IMR-90 (cell line): ENCODE results near the gene TRIM75. TPM values are rescaled to one million over a fixed set of nuclear protein-coding genes. Genes with fewer than 3 reads are reported as not detected.

Source experiments
- ATAC-seq: fragments of 200-7000 bp; cut with Tn5 transposase; 2 replicates; pipeline ENCODE4 v1.9.1; 2020; ENCODE audit warnings: low read depth, mild to moderate bottlenecking, moderate library complexity
- BruUV-seq: library from RNA; stranded (reverse); fragments of 400-500 nt; replicated peaks from 2 replicates; lab custom pipeline; 2021; lab: Mats Ljungman, UMichigan
- CTCF ChIA-PET: fragments of 300-600 bp; formaldehyde crosslinking; extraction: SDS; loops from one replicate; lab custom pipeline; 2021; ENCODE audit warnings: antibody characterized with exemption; lab: Yijun Ruan, JAX
- POLR2A ChIA-PET: fragments of 300-600 bp; sonication (Branson Sonifier 250); formaldehyde crosslinking; loops from one replicate; lab custom pipeline; 2022; ENCODE audit warnings: antibody characterized with exemption; ENCODE audit not compliant: unreplicated experiment; lab: Charles Lee
- DNase-seq: peaks from one replicate; pipeline ENCODE4 v3.0.0; 2013
- H2AFZ ChIP-seq: replicated peaks from 2 replicates; pipeline ENCODE3; 2013; ENCODE audit warnings: low read length, mild to moderate bottlenecking; ENCODE audit not compliant: poor library complexity
- H2AK5ac ChIP-seq: 2 replicates; pipeline ENCODE4 v1.6.1; 2013; ENCODE audit warnings: low read depth, low read length, inconsistent platforms
- H2AK9ac ChIP-seq: replicated peaks from 2 replicates; pipeline ENCODE3; 2013; ENCODE audit warnings: mild to moderate bottlenecking, low read depth, low read length, moderate library complexity; ENCODE audit not compliant: poor library complexity
- H2BK120ac ChIP-seq: 2 replicates; pipeline ENCODE4 v1.6.1; 2013; ENCODE audit warnings: low read depth, low read length, inconsistent platforms
- H2BK15ac ChIP-seq: 3 replicates; pipeline ENCODE4 v1.6.1; 2013; ENCODE audit warnings: low read depth, low read length, inconsistent platforms
- H2BK20ac ChIP-seq: 2 replicates; pipeline ENCODE4 v1.6.1; 2013; ENCODE audit warnings: low read depth, mild to moderate bottlenecking, inconsistent platforms, low read length, moderate library complexity
- H2BK5ac ChIP-seq: 2 replicates; pipeline ENCODE4 v1.6.1; 2013; ENCODE audit warnings: mild to moderate bottlenecking, low read depth, low read length, inconsistent platforms; ENCODE audit not compliant: poor library complexity, severe bottlenecking
- H3K14ac ChIP-seq: replicated peaks from 2 replicates; pipeline ENCODE4 v1.6.1; 2013; ENCODE audit warnings: low read depth, low read length, inconsistent platforms
- H3K18ac ChIP-seq: 2 replicates; pipeline ENCODE4 v1.6.1; 2013; ENCODE audit warnings: low read depth, low read length, control low read depth
- H3K23ac ChIP-seq: 2 replicates; pipeline ENCODE4 v1.6.1; 2013; ENCODE audit warnings: low read depth, low read length, inconsistent platforms
- H3K27ac ChIP-seq: 2 replicates; pipeline ENCODE4 v1.5.1; 2013; ENCODE audit warnings: mild to moderate bottlenecking, control low read depth, low read length; ENCODE audit not compliant: insufficient read depth
- H3K27me3 ChIP-seq: 2 replicates; pipeline ENCODE4 v1.6.1; 2013; ENCODE audit warnings: low read length; ENCODE audit not compliant: control insufficient read depth, insufficient read depth
- H3K36me3 ChIP-seq: 2 replicates; pipeline ENCODE4 v1.6.1; 2013; ENCODE audit warnings: low read length, mixed read lengths; ENCODE audit not compliant: control insufficient read depth, insufficient read depth
- H3K4ac ChIP-seq: 2 replicates; pipeline ENCODE4 v1.6.1; 2013; ENCODE audit warnings: low read depth, low read length, inconsistent platforms
- H3K4me1 ChIP-seq: 2 replicates; pipeline ENCODE4 v1.6.1; 2013; ENCODE audit warnings: low read length, mixed read lengths; ENCODE audit not compliant: control insufficient read depth, insufficient read depth
- H3K4me2 ChIP-seq: 2 replicates; pipeline ENCODE4 v1.6.1; 2013; ENCODE audit warnings: low read depth, mild to moderate bottlenecking, control low read depth, low read length, moderate library complexity
- H3K4me3 ChIP-seq: 2 replicates; pipeline ENCODE4 v1.5.1; 2013; ENCODE audit warnings: low read depth, mild to moderate bottlenecking, control low read depth, low read length, moderate library complexity; ENCODE audit not compliant: insufficient read depth
- H3K56ac ChIP-seq: 2 replicates; pipeline ENCODE4 v1.6.1; 2013; ENCODE audit warnings: low read length, inconsistent platforms; ENCODE audit not compliant: insufficient read depth; ENCODE audit errors: extremely low read depth
- H3K79me1 ChIP-seq, 2 experiments: 2 replicates each; pipeline ENCODE4 v1.6.1; 2013; ENCODE audit warnings: low read length in 2 of 2, inconsistent platforms in 1 of 2, low read depth in 1 of 2
- H3K9ac ChIP-seq: 2 replicates; pipeline ENCODE4 v1.6.1; 2013; ENCODE audit warnings: low read depth, low read length, control low read depth
- H3K9me1 ChIP-seq: 2 replicates; pipeline ENCODE4 v1.6.1; 2013; ENCODE audit warnings: low read length, inconsistent platforms; ENCODE audit not compliant: insufficient read depth
- H3K9me3 ChIP-seq: 2 replicates; pipeline ENCODE4 v1.6.1; 2013; ENCODE audit warnings: low read length; ENCODE audit not compliant: control insufficient read depth, insufficient read depth
- H4K20me1 ChIP-seq: 2 replicates; pipeline ENCODE4 v1.6.1; 2013; ENCODE audit warnings: low read length, inconsistent platforms; ENCODE audit not compliant: insufficient read depth
- H4K5ac ChIP-seq: 2 replicates; pipeline ENCODE4 v1.6.1; 2013; ENCODE audit warnings: mild to moderate bottlenecking, low read depth, low read length, control low read depth
- H4K8ac ChIP-seq, 2 experiments: 2 replicates each; pipeline ENCODE4 v1.6.1; 2013; ENCODE audit warnings: low read depth in 2 of 2, low read length in 2 of 2, control low read depth in 1 of 2, inconsistent platforms in 1 of 2
- H4K91ac ChIP-seq: 2 replicates; pipeline ENCODE4 v1.6.1; 2013; ENCODE audit warnings: low read depth, low read length, inconsistent platforms; ENCODE audit not compliant: insufficient read depth
- FOS ChIP-seq: fragments of 150-350 bp; IDR thresholded peaks from 2 replicates; pipeline ENCODE4 v1.6.1; 2016; ENCODE audit warnings: low read depth, low read length
- POLR2A ChIP-seq: IDR thresholded peaks from 2 replicates; pipeline ENCODE4 v1.6.1; 2012; ENCODE audit warnings: mild to moderate bottlenecking, low read depth, low read length
- WGBS, 2 experiments: methylation state at CpG; one replicate each; pipeline versions ENCODE4 v1.1.5 to v1.1.7; 2013; ENCODE audit warnings: missing lambda C conversion rate in 2 of 2; ENCODE audit not compliant: insufficient read length in 1 of 2; ENCODE audit errors: extremely low coverage in 2 of 2; 5-methylcytosine and 5-hydroxymethylcytosine counted together
- dilution Hi-C: fragments of 300-500 bp; cut with HindIII; formaldehyde crosslinking; loops from one replicate; pipeline ENCODE4 v1.14.3; 2018; ENCODE audit warnings: low sequenced_read_pairs; ENCODE audit not compliant: unreplicated experiment
- in situ Hi-C: fragments of 300-500 bp; cut with MboI; formaldehyde crosslinking; loops from 3 replicates; pipeline ENCODE4 v1.14.3; 2019; ENCODE audit warnings: low sequenced_read_pairs, inconsistent platforms, mixed read lengths
- intact Hi-C: fragments of 100-400 bp; cut with micrococcal nuclease; formaldehyde crosslinking; loops from 2 replicates; pipeline ENCODE4 v1.10.0; 2022
- microRNA-seq, 2 experiments: library from miRNA; stranded (forward) in 1 of 2; unstranded in 1 of 2; fragments of 10-50 nt in 1 of 2; fragments of <30 nt in 1 of 2; gene quantifications in 1 of 2; microRNA quantifications in 1 of 2; one replicate each; pipeline versions ENCODE3 to v1.1.0; 2013 to 2020; ENCODE audit not compliant: insufficient read depth in 1 of 2, insufficient read length in 1 of 2, unreplicated experiment in 1 of 2
- polyA plus RNA-seq, 3 experiments: library from polyadenylated mRNA; depleted of rRNA; stranded (reverse); fragments of >200 nt; gene quantifications; 2 replicates each; pipeline ENCODE4 v1.2.3, GENCODE V29; 2012; ENCODE audit warnings: low replicate concordance in 1 of 3
- small RNA-seq, 5 experiments: library from RNA; depleted of rRNA; stranded (forward); fragments of <200 nt; gene quantifications; one replicate each; pipeline ENCODE3, GENCODE V24; 2012
- total RNA-seq: library from RNA; depleted of rRNA; stranded (reverse); fragments of >200 nt; gene quantifications from 2 replicates; pipeline ENCODE4 v1.2.3, GENCODE V29; 2012; rRNA removed

The TRIM75 gene
- total and polyA plus RNA-seq, 2 of the 4 experiments (the other 2 are of a cell fraction), result not detected

- intact Hi-C loops (no loop called here), dilution Hi-C loops (no loop called here), in situ Hi-C loops (no loop called here)
- Histone ChIP-seq H2AFZ (no peak overlapping the region), H3K56ac (no peak overlapping the region), H2AK9ac (no peak overlapping the region), H4K20me1 (no peaks in the 10 kb centered on the region), H3K9me3 (no peaks in the 10 kb centered on the region), H3K79me1 (no peaks in the 10 kb centered on the region), H3K4me3 (no peak overlapping the region), H2AK5ac (no peak overlapping the region), H3K27me3 (no peaks in the 10 kb centered on the region), H3K9ac (no peak overlapping the region), H3K14ac (no peak overlapping the region), H3K4me1 (no peaks in the 10 kb centered on the region), H4K8ac (no peak overlapping the region), H4K91ac (no peak overlapping the region), H3K36me3 (no peaks in the 10 kb centered on the region; the same call in none of the 2 replicates), H2BK120ac (no peak overlapping the region), H3K18ac (no peak overlapping the region), H3K27ac (no peak overlapping the region), H3K4ac (no peak overlapping the region), H2BK5ac (no peak overlapping the region), H2BK20ac (no peak overlapping the region), H3K9me1 (peaks cover 3% of the 10 kb centered on the region; the same call in 1 of the 2 replicates), H3K4me2 (no peak overlapping the region), H4K5ac (no peak overlapping the region), H3K23ac (no peak overlapping the region), H2BK15ac (no peak overlapping the region)
- WGBS, 2 experiments, result 83% methylated on average over 1 of the region's 6 CpGs; no CpG with 5 or more reads in 1 of the 2 experiments
- ATAC-seq (no peak), DNase-seq (no peak)
- TF ChIP-seq POLR2A (no peak), FOS (no peak)
- ChIA-PET POLR2A (no interaction called here), CTCF (no interaction called here)
- BruUV-seq, result no TSS peak
Measured at GRCh38 chr4:165106518-165106917, 52.9 kb downstream of the TRIM75 start.

Small RNA genes lying within 50 kb of the gene (microRNA-seq; reads per million reads assigned to microRNA genes)
- gene AC106872.12 (ENCODE audit: insufficient read depth, insufficient read length), result not detected

Small RNA genes lying within 50 kb of the gene (small RNA-seq; reads per million reads assigned to genes)
- 0 reads per million in 5 experiments for gene AC106872.12

Other genes with a start within 250 kb of the TRIM75 start
- not detected in 2 replicates for gene APELA, start 176.7 kb upstream of the TRIM75 start, total RNA-seq
- not detected in 2 replicates for gene APELA, start 176.7 kb upstream of the TRIM75 start, polyA plus RNA-seq (2012; rRNA removed)
- 4.2 and 4.7 TPM in 2 replicates for gene TRIM61, start 76.2 kb upstream of the TRIM75 start, total RNA-seq
- 1.5 and 1.6 TPM in 2 replicates for gene TRIM61, start 76.2 kb upstream of the TRIM75 start, polyA plus RNA-seq (2012; rRNA removed)
- not detected in 2 replicates for gene TRIM60, start 21.9 kb upstream of the TRIM75 start, total RNA-seq
- gene TRIM60, start 21.9 kb upstream of the TRIM75 start, polyA plus RNA-seq (2012; rRNA removed), result not detected in 2 replicates
- 11.1 and 17.2 TPM in 2 replicates for gene TMEM192, start 59.0 kb downstream of the TRIM75 start, total RNA-seq
- gene TMEM192, start 59.0 kb downstream of the TRIM75 start, polyA plus RNA-seq (2012; rRNA removed), result 6.4 and 7.7 TPM in 2 replicates
- gene KLHL2, start 153.7 kb downstream of the TRIM75 start, total RNA-seq, result 12.4 and 20.6 TPM in 2 replicates
- 8.7 and 11.0 TPM in 2 replicates for gene KLHL2, start 153.7 kb downstream of the TRIM75 start, polyA plus RNA-seq (2012; rRNA removed)